SH-SY5Y (cell line): Measurements from ENCODE around the gene CTSE.

Experiments used
- GATA2 ChIP-seq: IDR thresholded peaks from 2 replicates; pipeline ENCODE4 v1.6.1; 2011; ENCODE audit warnings: mild to moderate bottlenecking, low read depth, low read length
- GATA3 ChIP-seq: IDR thresholded peaks from 2 replicates; pipeline ENCODE4 v1.6.1; 2011; ENCODE audit warnings: low read depth, mild to moderate bottlenecking, low read length, moderate library complexity

DNA sequence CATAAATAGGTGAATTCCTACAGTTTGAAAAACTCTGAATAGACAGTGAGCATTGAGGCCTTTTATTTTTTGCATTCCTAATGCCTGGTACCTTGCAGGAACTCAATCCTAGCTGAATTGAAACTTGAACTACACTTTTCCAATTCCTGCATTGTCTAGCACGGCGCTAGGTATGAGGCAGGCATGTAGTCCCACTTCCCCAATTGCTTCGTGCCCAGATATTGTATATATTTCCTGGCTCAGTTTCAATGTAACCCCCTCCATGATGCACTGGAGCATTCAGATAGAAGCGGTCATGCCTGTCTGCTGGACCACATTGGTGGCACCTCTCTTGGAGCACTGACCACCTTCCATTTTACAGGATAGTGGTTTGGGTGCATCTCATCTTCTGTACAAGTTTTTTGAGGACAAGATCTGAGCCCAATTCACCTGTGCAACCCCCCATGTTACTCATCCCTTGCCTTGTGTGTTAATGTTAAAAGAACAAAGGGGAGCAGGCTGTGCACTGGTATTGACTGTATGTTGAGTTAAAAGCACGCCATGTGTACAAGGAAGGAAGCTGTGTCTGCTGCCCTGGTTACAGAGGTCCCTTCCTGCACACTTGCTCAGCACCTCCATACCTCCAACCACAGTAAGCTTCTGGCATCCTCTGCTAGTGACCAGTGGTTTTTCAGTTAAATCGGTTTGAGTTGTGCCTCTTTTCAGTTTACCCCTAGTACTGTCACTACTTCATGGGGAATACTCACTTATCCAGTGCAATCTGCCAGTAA, 10.5 kb downstream of the CTSE start:
- TF ChIP-seq GATA2 = no peak
- TF ChIP-seq GATA3 = no peak
